DOHH2 (cell line): ENCODE measurements around the gene TOGARAM1.

Experiments used
- H3F3A ChIP-seq: fragments of 200-600 bp; sonication (generic), shearing (Covaris generic); 2 replicates; pipeline ENCODE4 v1.6.0; 2016; ENCODE audit warnings: antibody characterized with exemption, mild to moderate bottlenecking; ENCODE audit not compliant: control insufficient read depth, insufficient read depth
- H3K27ac ChIP-seq: fragments of 200-600 bp; sonication (generic); 2 replicates; pipeline ENCODE4 v1.5.1; 2014; ENCODE audit warnings: low read depth, mild to moderate bottlenecking, low read length, moderate library complexity
- H3K27me3 ChIP-seq: fragments of 200-600 bp; sonication (generic); 2 replicates; pipeline ENCODE4 v1.6.1; 2014; ENCODE audit warnings: mild to moderate bottlenecking, low read length, mixed read lengths; ENCODE audit not compliant: control insufficient read depth
- H3K36me3 ChIP-seq: fragments of 200-600 bp; sonication (generic); 2 replicates; pipeline ENCODE4 v1.6.1; 2014; ENCODE audit warnings: mild to moderate bottlenecking, low read length, moderate library complexity, mixed read lengths; ENCODE audit not compliant: control insufficient read depth
- H3K4me1 ChIP-seq: fragments of 200-600 bp; sonication (generic); 2 replicates; pipeline ENCODE4 v1.6.1; 2014; ENCODE audit warnings: mild to moderate bottlenecking, low read length, mixed read lengths; ENCODE audit not compliant: control insufficient read depth
- H3K4me2 ChIP-seq: fragments of 200-600 bp; sonication (generic); 2 replicates; pipeline ENCODE4 v1.6.0; 2014; ENCODE audit warnings: mild to moderate bottlenecking, low read length, moderate library complexity
- H3K4me3 ChIP-seq: fragments of 200-600 bp; sonication (generic); 2 replicates; pipeline ENCODE4 v1.5.1; 2014; ENCODE audit warnings: mild to moderate bottlenecking, low read length, mixed read lengths
- H3K79me2 ChIP-seq: fragments of 200-600 bp; sonication (generic); 2 replicates; pipeline ENCODE4 v1.6.1; 2014; ENCODE audit warnings: mild to moderate bottlenecking, low read length, mixed read lengths; ENCODE audit not compliant: control insufficient read depth
- H3K9me2 ChIP-seq: fragments of 200-600 bp; sonication (generic); replicated peaks from 2 replicates; pipeline ENCODE4 v1.6.1; 2014; ENCODE audit warnings: mild to moderate bottlenecking, low read length, mixed read lengths; ENCODE audit not compliant: control insufficient read depth
- H3K9me3 ChIP-seq: fragments of 200-600 bp; sonication (generic); 2 replicates; pipeline ENCODE4 v1.6.1; 2014; ENCODE audit warnings: antibody characterized with exemption, low read length, mixed read lengths; ENCODE audit not compliant: control insufficient read depth, insufficient read depth
- H4K20me1 ChIP-seq: fragments of 200-600 bp; sonication (generic); 2 replicates; pipeline ENCODE4 v1.6.0; 2014; ENCODE audit warnings: low read depth, mild to moderate bottlenecking, antibody characterized with exemption, low read length, moderate library complexity; ENCODE audit not compliant: control insufficient read depth, insufficient read depth
- CTCF ChIP-seq: fragments of 200-600 bp; sonication (generic); IDR thresholded peaks from one replicate; pipeline ENCODE4 v1.5.1; 2014; ENCODE audit warnings: antibody characterized with exemption, mild to moderate bottlenecking, low read depth, low read length; ENCODE audit not compliant: poor library complexity, severe bottlenecking
- EZH2phosphoT487 ChIP-seq: fragments of 200-600 bp; sonication (generic); IDR thresholded peaks from 2 replicates; pipeline ENCODE4 v1.6.1; 2017; ENCODE audit warnings: borderline replicate concordance, mild to moderate bottlenecking, antibody characterized with exemption, low read length, moderate library complexity, mixed read lengths

TOGARAM1 gene

GRCh38 chr14:44941591-44941990 lies 20.4 kb upstream of the TOGARAM1 start:
- Histone ChIP-seq H3K9me2 (no peaks in the 10 kb centered on the region), H3K4me3 (no peak overlapping the region), H3K36me3 (peaks cover 24% of the 10 kb centered on the region), H3K4me1 (no peaks in the 10 kb centered on the region), H3K27ac (no peak overlapping the region), H3K79me2 (no peaks in the 10 kb centered on the region), H4K20me1 (no peaks in the 10 kb centered on the region), H3K4me2 (no peak overlapping the region), H3F3A (no peaks in the 10 kb centered on the region), H3K9me3 (no peaks in the 10 kb centered on the region), H3K27me3 (no peaks in the 10 kb centered on the region)
- no peak for TF ChIP-seq EZH2phosphoT487
- no peak for TF ChIP-seq CTCF

DNA sequence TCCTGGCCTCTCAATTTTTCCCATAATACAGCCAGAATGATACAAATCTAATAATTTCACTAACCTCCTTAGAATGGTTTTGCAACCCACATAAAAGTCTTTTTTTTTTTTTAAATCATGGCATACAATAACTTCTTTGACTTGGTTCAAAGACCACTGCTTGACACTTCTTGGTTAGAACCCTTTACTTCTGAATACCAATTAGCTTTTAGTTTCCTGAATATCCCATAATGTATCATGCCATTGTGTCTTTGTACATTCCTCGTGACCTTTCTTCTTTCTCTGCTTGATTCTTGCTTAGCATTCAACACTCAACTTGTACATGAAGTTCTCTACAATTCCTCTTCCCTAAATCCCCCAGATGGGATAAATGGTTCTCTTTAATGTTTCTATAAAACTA lies 19.6 kb upstream of the TOGARAM1 start:
- Histone ChIP-seq H3K79me2 (no peaks in the 10 kb centered on the region), H3K9me2 (no peaks in the 10 kb centered on the region), H3K4me3 (no peak overlapping the region), H4K20me1 (no peaks in the 10 kb centered on the region), H3K27me3 (no peaks in the 10 kb centered on the region), H3K4me1 (no peaks in the 10 kb centered on the region), H3K4me2 (no peak overlapping the region), H3F3A (no peaks in the 10 kb centered on the region), H3K36me3 (peaks cover 24% of the 10 kb centered on the region), H3K9me3 (no peaks in the 10 kb centered on the region), H3K27ac (no peak overlapping the region)
- TF ChIP-seq EZH2phosphoT487 (no peak), CTCF (no peak)

DNA sequence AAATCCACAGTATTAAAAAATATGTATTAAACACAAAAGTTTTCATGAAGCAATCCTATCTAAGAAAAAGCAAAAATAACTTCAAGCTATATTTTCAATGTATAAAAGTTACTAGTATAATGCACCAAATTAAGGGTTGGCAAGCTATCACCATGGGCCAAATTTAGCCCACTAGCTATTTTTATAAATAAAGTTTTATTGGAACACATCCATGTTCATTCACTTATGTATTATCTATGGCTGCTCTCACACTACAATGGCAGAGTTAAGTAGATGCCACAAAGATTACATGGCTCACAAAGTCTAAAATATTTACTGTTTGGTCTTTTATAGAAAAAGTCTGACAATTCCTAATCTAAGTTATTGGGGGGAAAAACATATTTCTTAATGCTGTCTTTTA lies 17.9 kb upstream of the TOGARAM1 start:
- Histone ChIP-seq H3K4me2 (no peak overlapping the region), H3K27ac (no peak overlapping the region), H3K4me1 (no peaks in the 10 kb centered on the region), H3K4me3 (no peak overlapping the region), H3F3A (no peaks in the 10 kb centered on the region), H3K27me3 (no peaks in the 10 kb centered on the region), H3K79me2 (no peaks in the 10 kb centered on the region), H4K20me1 (no peaks in the 10 kb centered on the region), H3K36me3 (peaks cover 21% of the 10 kb centered on the region), H3K9me3 (no peaks in the 10 kb centered on the region), H3K9me2 (no peaks in the 10 kb centered on the region)
- no peak for TF ChIP-seq EZH2phosphoT487
- no peak for TF ChIP-seq CTCF

DNA sequence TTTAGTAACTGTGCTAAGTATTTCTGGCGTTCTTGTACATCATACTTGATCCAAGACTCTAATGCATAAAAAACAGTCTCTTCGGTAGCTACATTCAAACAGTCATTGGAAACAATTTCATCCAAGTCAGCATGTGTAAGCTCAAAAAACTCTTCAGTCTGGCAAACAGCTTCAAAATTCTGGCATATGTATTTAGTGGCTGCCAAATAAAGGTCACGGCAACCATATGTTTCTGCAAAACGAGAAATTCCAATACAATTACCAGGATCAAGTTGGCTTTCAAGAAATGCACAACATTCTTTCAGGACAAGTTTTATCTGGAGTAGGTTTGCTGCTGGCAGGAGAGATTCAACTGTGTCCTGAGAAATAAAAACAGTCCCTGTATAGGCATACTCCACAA lies 16.7 kb upstream of the TOGARAM1 start:
- Histone ChIP-seq H3K36me3 (peaks cover 18% of the 10 kb centered on the region), H4K20me1 (no peaks in the 10 kb centered on the region), H3K27me3 (no peaks in the 10 kb centered on the region), H3K9me2 (no peaks in the 10 kb centered on the region), H3K79me2 (no peaks in the 10 kb centered on the region; the same call in 1 of the 2 replicates), H3K27ac (no peak overlapping the region), H3K4me1 (no peaks in the 10 kb centered on the region), H3K4me3 (no peak overlapping the region), H3K9me3 (no peaks in the 10 kb centered on the region), H3F3A (no peaks in the 10 kb centered on the region), H3K4me2 (no peak overlapping the region)
- TF ChIP-seq CTCF: no peak
- no peak for TF ChIP-seq EZH2phosphoT487
